Islet of Langerhans (tissue), 1 donor: ENCODE results near the gene RPTN.

Experiments
- FAIRE-seq: peaks from one replicate; lab custom pipeline; 2011; peaks lifted over from hg19 to GRCh38; lab: Jason Lieb, UNC

RPTN gene

GRCh38 chr1:152159144-152159543 lies at the start of gene RPTN:
Gene RPTN (minus strand): TSS chr1:152159228. CDS start chr1:152157889, 1,339 bp downstream.
- no peak for FAIRE-seq

DNA sequence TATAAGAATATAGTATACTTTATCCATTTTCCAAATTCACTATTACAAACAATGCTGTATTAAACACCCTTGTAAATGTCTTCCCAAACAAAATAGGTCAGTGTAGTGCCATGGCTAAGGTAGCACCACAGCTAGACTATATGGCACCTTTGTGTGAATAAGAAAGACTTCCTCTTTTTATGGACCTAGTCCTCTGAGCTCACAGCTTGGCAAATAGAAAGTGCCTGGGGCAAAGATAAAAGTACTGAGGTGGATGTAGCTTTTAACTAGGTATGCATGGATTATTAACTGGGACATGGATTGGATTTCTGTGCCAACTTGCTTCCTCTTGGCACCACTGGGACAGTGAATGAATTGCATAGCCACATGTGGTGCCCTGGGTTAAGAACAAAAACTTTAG lies 40.0 kb upstream of the RPTN start:
- no peak for FAIRE-seq

- FAIRE-seq = no peak
Observed at GRCh38 chr1:152197361-152197941, 38.4 kb upstream of the RPTN start.

- FAIRE-seq = no peak
Observed at GRCh38 chr1:152191711-152192110, 32.7 kb upstream of the RPTN start.

GRCh38 chr1:152191260-152191659 lies 32.2 kb upstream of the RPTN start:
- FAIRE-seq = no peak

- FAIRE-seq = no peak
Observed at GRCh38 chr1:152190589-152190988, 31.6 kb upstream of the RPTN start.

DNA sequence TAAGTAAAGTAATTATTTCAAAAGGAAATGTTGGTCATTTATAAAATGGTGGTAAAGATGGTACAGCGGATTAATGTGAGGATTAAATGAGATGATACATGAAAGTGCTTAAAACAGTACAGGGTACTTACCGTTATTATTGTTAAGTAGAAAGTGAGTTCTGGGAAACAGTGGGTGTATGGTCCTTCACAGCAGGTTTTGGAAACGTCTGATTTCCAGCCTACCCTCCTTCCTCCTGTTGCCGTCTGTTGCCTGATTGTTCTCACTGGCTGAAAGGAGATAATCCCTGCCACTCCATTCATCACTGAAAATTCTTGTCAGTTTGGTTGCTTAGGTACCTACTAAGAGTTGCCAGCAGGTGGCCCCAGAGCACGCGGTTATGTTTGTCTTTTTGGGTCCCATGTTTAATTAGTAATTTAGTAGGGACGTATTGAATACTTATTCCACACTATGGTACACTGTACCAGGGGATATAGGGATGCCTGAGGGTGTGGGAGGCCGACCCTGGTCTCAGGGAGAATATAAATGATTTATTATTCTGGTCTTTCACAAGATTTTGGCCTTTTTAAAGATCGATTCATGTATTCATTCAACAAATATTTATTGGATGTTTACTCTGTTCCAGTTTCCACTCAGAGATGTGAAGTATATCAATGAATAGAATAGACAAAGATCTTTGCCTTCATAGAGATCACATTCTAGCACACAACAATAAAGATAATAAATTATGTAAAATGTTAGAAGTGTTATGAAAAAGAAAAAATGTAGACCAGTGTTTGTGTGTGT lies 30.8 kb upstream of the RPTN start:
- FAIRE-seq = peak; percentile 27

- FAIRE-seq = no peak
Observed at GRCh38 chr1:152188673-152189591, 29.9 kb upstream of the RPTN start.

DNA sequence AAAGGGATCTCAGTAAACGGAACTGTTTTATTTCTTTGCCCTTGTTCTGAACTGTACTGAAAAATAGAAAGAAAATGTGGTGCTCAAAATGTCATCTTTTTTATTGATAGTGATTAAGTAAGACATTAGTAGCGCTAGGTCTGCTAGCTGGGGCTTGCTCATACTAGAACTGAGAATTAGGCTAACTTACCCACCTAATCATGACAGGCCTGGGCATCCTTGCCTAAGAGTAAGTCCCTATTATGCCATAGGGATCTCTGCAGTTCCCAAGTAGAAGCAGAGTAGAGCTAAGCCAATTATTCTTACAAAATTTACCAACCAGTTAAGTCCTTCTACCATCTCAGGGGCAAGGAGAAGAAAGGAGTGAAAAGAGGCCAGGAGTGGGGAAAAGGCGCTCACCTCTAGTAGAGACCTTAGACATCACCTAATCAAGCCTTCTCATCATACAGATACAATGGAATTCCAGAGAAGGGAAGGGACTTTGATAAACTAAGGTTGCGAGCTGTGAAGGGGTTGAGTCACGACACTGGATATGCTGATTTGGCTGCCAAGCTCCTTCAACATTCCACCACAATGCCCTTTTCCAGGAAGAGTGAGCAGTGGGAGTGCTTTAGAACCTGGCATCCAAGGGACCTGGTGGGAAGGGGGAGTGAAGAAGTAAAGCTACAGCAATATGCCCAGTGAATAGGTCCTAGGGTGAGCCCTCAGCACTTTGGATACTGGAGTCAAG lies 27.7 kb upstream of the RPTN start:
- no peak for FAIRE-seq

- peak; percentile 86 for FAIRE-seq
Observed at GRCh38 chr1:152185544-152186391, 26.7 kb upstream of the RPTN start.

DNA sequence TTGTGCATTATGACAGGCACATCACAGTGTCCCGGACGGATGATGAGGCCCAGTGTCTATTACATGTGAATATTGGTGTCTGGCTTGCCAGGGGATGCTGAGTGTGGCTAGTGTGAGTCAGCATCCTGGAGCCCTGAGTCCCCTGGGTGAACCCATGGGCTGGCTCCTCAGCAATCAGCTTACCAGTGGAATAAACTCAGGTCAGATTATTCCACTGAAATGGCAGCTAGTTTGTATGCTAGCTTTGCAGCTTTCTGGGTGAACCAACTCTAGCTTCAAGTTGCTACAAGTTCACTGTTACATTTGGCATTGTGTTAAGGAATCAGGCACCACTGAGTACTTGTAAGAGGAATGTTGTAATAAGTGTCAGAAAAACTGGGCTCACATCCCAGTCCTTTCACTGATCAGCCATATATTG lies 23.9 kb upstream of the RPTN start:
- FAIRE-seq = no peak

DNA sequence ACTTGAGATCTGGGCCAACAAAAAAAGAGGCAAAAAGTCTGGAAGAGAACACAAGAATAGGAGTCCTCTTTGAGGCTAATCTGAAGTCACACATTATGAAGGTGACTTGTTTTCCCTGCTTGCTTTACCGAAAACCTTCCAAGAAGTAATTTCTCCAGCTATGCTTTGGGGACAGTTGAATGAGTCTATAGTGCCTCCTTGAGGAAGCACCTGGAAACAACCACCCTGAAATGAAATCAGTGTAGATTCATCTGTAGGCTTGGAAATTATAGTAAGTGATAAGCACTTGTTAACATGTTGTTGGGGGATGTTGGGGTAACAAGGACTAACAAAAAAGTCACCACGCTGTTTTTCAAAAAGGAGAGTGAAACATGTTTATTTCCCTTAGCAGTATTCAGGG lies 23.4 kb upstream of the RPTN start:
- FAIRE-seq = no peak

GRCh38 chr1:152179566-152179965 lies 20.5 kb upstream of the RPTN start:
- no peak for FAIRE-seq

DNA sequence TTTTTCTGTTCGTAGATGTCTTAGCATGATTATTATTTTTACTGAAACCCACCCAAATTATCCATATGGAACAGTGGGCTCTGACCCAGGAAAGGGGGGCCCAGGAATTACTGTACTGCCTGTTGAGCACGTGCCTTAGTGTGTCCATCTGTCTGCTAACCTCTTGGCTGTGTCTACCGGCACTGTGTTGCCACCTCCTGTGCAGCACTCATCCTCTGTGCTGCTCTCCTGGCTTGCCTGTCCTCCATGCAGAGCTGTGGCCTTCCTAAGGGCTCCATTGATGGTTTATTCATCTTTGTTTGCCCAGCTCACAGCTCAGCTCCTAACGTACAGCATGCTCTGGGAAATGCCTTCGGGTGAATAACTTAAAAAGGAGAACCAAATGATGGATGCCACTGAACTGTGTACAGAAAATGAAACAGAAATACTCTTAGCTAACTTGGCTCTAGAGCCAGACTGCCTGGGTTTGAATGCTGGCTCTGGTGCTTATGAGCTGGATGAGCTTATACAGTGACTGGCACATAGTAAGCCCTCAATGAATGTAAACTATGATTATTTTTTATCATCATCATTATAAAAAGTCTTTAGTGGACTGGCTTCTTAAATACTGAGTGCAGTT lies 11.4 kb upstream of the RPTN start:
- FAIRE-seq = no peak

- FAIRE-seq = no peak
Observed at GRCh38 chr1:152169366-152170025, 10.5 kb upstream of the RPTN start.

DNA sequence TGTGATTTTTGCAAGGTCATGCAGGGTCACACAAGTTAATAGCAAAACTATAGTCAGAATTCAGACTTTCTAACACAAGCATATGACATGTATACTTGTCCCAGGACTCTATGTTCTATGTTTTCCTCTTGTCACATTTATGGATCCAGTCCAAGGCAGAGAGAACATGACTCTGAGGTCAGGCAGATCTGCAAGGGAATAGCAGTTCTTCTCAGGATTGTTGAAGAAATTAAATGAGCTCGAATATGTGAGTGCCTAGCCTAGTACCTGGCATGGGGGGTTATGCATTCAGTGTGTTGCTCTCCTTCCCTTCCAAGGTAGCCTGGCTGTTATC lies 9.5 kb upstream of the RPTN start:
- FAIRE-seq = no peak

DNA sequence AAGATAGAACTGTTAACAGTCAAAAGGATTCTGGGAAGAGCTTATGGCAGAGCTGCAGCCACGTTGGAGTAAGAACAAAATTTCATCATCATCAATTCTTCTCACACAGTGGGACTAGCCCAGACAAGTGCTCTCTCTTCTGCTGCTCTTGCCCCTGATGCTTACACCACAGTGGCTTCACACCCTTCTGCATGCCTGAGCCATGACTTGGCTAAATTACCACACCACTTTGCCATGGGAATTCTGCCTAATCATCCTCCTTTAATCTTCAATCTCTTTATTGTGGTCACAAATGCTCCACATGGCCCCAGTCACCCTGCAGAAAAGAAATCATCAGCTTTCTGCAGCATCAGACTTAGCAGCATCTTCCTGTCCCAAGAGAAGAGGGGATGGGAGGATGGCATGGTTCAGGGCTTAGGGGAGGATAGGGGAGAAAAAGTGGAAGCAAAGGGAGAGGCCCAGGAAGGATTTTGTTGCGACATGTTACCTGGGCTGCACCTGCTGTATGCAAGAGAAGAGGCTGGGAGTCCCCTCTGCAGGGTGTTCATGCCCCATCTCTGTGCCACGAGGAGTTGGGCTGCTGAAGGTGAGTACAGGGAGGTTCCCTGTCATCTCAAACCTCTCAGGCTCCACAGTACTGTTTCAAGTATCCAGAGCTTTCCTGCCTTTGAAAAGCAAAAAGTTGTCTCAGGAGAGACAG lies 9.0 kb upstream of the RPTN start:
- no peak for FAIRE-seq

DNA sequence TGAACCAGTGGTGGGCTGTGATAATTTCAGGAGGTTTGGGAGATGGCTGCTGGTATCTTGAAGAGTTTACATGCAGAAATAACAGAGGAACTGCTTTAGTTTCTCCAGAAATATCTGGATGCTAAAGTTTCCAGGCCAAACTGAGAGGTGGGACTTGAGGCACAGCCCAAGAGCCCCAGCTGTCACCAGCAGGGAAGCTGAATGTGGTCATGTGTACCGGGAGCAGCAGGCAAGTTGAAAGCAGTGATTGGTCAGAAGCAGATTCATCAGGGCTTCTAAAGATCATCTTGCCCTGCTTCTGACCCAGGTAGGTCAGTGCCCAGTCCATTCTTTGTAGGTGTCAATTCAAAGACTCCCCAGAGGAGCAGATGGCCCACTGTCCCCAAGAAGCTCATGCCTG lies 7.9 kb upstream of the RPTN start:
- FAIRE-seq = no peak

GRCh38 chr1:152165286-152166077 lies 6.5 kb upstream of the RPTN start:
- no peak for FAIRE-seq
